HepG2 (cell line): ENCODE data around the gene SEMA3G. TPM values are rescaled to one million over a fixed set of nuclear protein-coding genes. Genes with fewer than 3 reads are reported as not detected.
A peak's percentile ranks its signal among the peaks of the same experiment; 100 is the strongest.

Source experiments
- ATAC-seq: fragments of 200-7000 bp; cut with Tn5 transposase; 3 replicates; pipeline ENCODE4 v1.9.1; 2020; ENCODE audit warnings: mild to moderate bottlenecking, moderate library complexity
- BruUV-seq: library from RNA; stranded (reverse); fragments of 400-500 nt; replicated peaks from 2 replicates; lab custom pipeline; 2021; lab: Mats Ljungman, UMichigan
- CTCF ChIA-PET: fragments of 300-600 bp; formaldehyde crosslinking; extraction: SDS; loops from one replicate; lab custom pipeline; 2021; ENCODE audit warnings: low total read pairs, inconsistent platforms, low intra/inter-chr PET ratio; lab: Yijun Ruan, JAX
- POLR2A ChIA-PET: fragments of 350-600 bp; sonication (Branson Sonifier 250); formaldehyde crosslinking; loops from one replicate; lab custom pipeline; 2020; ENCODE audit warnings: antibody characterized with exemption, inconsistent platforms; lab: Yijun Ruan, JAX
- DNase-seq: peaks from one replicate; pipeline ENCODE4 v3.0.0-alpha.2; 2015; ENCODE audit warnings: low spot score
- FAIRE-seq: peaks from 3 replicates; lab custom pipeline; 2011; peaks lifted over from hg19 to GRCh38; lab: Jason Lieb, UNC
- H2AFZ ChIP-seq: one replicate; pipeline ENCODE4 v1.6.1; 2011; ENCODE audit warnings: low read length, inconsistent platforms
- H3K27ac ChIP-seq: fragments of 300-600 bp; 3 replicates; pipeline ENCODE4 v1.8.0; 2011; ENCODE audit warnings: mixed run types, mild to moderate bottlenecking, mixed read lengths, low read length, inconsistent platforms; ENCODE audit not compliant: insufficient read depth; ENCODE audit errors: extremely low read length
- H3K27me3 ChIP-seq, 2 experiments: fragments of 200-600 bp in 1 of 2; 2 replicates in 1 of 2; 3 replicates in 1 of 2; pipeline versions ENCODE4 v1.6.0 to v1.8.0; 2011; ENCODE audit warnings: low read length in 2 of 2, mild to moderate bottlenecking in 2 of 2, moderate library complexity in 2 of 2, inconsistent platforms in 1 of 2; ENCODE audit not compliant: insufficient read depth in 2 of 2, control insufficient read depth in 1 of 2
- H3K36me3 ChIP-seq, 2 experiments: fragments of 200-600 bp in 1 of 2; replicated peaks in 1 of 2; 2 replicates in 1 of 2; 3 replicates in 1 of 2; pipeline versions ENCODE4 v1.5.1 to v1.8.0; 2011; ENCODE audit warnings: low read length in 2 of 2, inconsistent platforms in 1 of 2; ENCODE audit not compliant: insufficient read depth in 2 of 2, control insufficient read depth in 1 of 2
- H3K4me1 ChIP-seq: 2 replicates; pipeline ENCODE4 v1.5.1; 2012; ENCODE audit warnings: low read length, inconsistent platforms; ENCODE audit not compliant: insufficient read depth
- H3K4me2 ChIP-seq: 2 replicates; pipeline ENCODE4 v1.6.0; 2011; ENCODE audit warnings: low read depth, low read length, inconsistent platforms
- H3K4me3 ChIP-seq, 3 experiments: fragments of 200-600 bp in 1 of 3; sonication (generic), shearing (Covaris generic) in 1 of 3; replicated peaks in 1 of 3; 2 replicates each; pipeline ENCODE4 v1.5.1; 2011 to 2016; ENCODE audit warnings: low read length in 3 of 3, inconsistent platforms in 2 of 3, low read depth in 2 of 3, mild to moderate bottlenecking in 2 of 3, control low read depth in 1 of 3, mixed read lengths in 1 of 3; ENCODE audit not compliant: insufficient read depth in 1 of 3
- H3K79me2 ChIP-seq: one replicate; pipeline ENCODE4 v1.6.1; 2011; ENCODE audit warnings: low read length, inconsistent platforms; ENCODE audit not compliant: insufficient read depth
- H3K9ac ChIP-seq: 2 replicates; pipeline ENCODE4 v1.6.0; 2011; ENCODE audit warnings: mild to moderate bottlenecking, low read depth, low read length, inconsistent platforms; ENCODE audit not compliant: insufficient read depth
- H3K9me3 ChIP-seq: 2 replicates; pipeline ENCODE4 v1.5.1; 2012; ENCODE audit warnings: mild to moderate bottlenecking, low read length
- H4K20me1 ChIP-seq: 2 replicates; pipeline ENCODE4 v1.6.0; 2011; ENCODE audit warnings: inconsistent platforms, mild to moderate bottlenecking, low read length, moderate library complexity; ENCODE audit not compliant: insufficient read depth
- CBX1 ChIP-seq: IDR thresholded peaks from one replicate; pipeline ENCODE4 v1.6.1; 2016; ENCODE audit warnings: antibody characterized with exemption, low read depth
- HES4 ChIP-seq: sonication (generic); formaldehyde crosslinking; IDR thresholded peaks from 2 replicates; pipeline ENCODE4 v1.9.0; 2021; ENCODE audit warnings: mild to moderate bottlenecking, missing genetic modification reagents, borderline replicate concordance
- HMG20B ChIP-seq: conservative IDR thresholded peaks from 2 replicates; pipeline ENCODE4 v1.6.1; 2016; ENCODE audit warnings: missing genetic modification reagents, missing compliant biosample characterization
- MATR3 ChIP-seq: sonication (generic); formaldehyde crosslinking; IDR thresholded peaks from 2 replicates; pipeline ENCODE4 v1.4.0; 2020; ENCODE audit warnings: missing genetic modification reagents
- MIXL1 ChIP-seq: IDR thresholded peaks from 2 replicates; pipeline ENCODE4 v1.6.1; 2016
- NCOA1 ChIP-seq: sonication (generic); formaldehyde crosslinking; IDR thresholded peaks from 2 replicates; pipeline ENCODE4 v1.9.0; 2021; ENCODE audit warnings: missing genetic modification reagents
- PITX1 ChIP-seq: sonication (generic); formaldehyde crosslinking; IDR thresholded peaks from 2 replicates; pipeline ENCODE4 v1.5.1; 2020; ENCODE audit warnings: mild to moderate bottlenecking, missing genetic modification reagents
- RAD51 ChIP-seq: fragments of 450-650 bp; IDR thresholded peaks from 2 replicates; pipeline ENCODE4 v1.6.1; 2016; ENCODE audit warnings: borderline replicate concordance
- SMARCC2 ChIP-seq: fragments of 450-650 bp; IDR thresholded peaks from 2 replicates; pipeline ENCODE4 v1.6.1; 2017; ENCODE audit warnings: antibody characterized with exemption, mild to moderate bottlenecking
- TERF1 ChIP-seq: sonication (generic); formaldehyde crosslinking; IDR thresholded peaks from 2 replicates; pipeline ENCODE4 v1.8.0; 2022; ENCODE audit warnings: mild to moderate bottlenecking, missing genetic modification reagents, moderate library complexity
- ZBTB14 ChIP-seq: sonication (generic); formaldehyde crosslinking; IDR thresholded peaks from 2 replicates; pipeline ENCODE4 v1.4.0; 2020; ENCODE audit warnings: missing genetic modification reagents
- ZBTB46 ChIP-seq: sonication (generic); formaldehyde crosslinking; IDR thresholded peaks from 2 replicates; pipeline ENCODE4 v1.4.0; 2020; ENCODE audit warnings: mild to moderate bottlenecking, missing genetic modification reagents, borderline replicate concordance
- ZNF256 ChIP-seq: sonication (generic); formaldehyde crosslinking; conservative IDR thresholded peaks from 2 replicates; pipeline ENCODE4 v1.4.0; 2020; ENCODE audit warnings: missing genetic modification reagents
- ZNF547 ChIP-seq: sonication (generic); formaldehyde crosslinking; IDR thresholded peaks from 2 replicates; pipeline ENCODE4 v1.5.1; 2020; ENCODE audit warnings: mild to moderate bottlenecking, missing genetic modification reagents
- ZNF839 ChIP-seq: sonication (generic); formaldehyde crosslinking; IDR thresholded peaks from 2 replicates; pipeline ENCODE4 v1.4.0; 2020; ENCODE audit warnings: missing genetic modification reagents, mild to moderate bottlenecking, borderline replicate concordance
- ZSCAN22 ChIP-seq: sonication (generic); formaldehyde crosslinking; IDR thresholded peaks from 2 replicates; pipeline ENCODE4 v1.4.0; 2020; ENCODE audit warnings: mild to moderate bottlenecking, missing genetic modification reagents
- WGBS: methylation state at CpG from one replicate; pipeline ENCODE4 v1.1.6; 2017; ENCODE audit warnings: low lambda C conversion rate; 5-methylcytosine and 5-hydroxymethylcytosine counted together
- in situ Hi-C: cut with HindIII; loops from 2 replicates; pipeline ENCODE4 v1.10.0; 2017; ENCODE audit warnings: low pct_unique_long_range_greater_than_20kb; ENCODE audit not compliant: extremely low pct_ligation_motif_present
- intact Hi-C: fragments of 100-400 bp; cut with micrococcal nuclease; formaldehyde crosslinking; loops from one replicate; pipeline ENCODE4 v1.10.0; 2022; ENCODE audit not compliant: unreplicated experiment
- polyA plus RNA-seq, 8 experiments: library from polyadenylated mRNA; depleted of rRNA in 3 of 8; stranded (reverse) in 7 of 8; unstranded in 1 of 8; fragments of >200 nt; fragmentation: Illumina TruSeq in 4 of 8; extraction: Trizol in 4 of 8; gene quantifications; 2 replicates each; pipeline versions ENCODE4 v1.2.1 to v1.2.3, GENCODE V29; 2011 to 2016; ENCODE audit warnings: low read depth in 4 of 8, missing spikeins in 1 of 8, mixed read lengths in 1 of 8; ENCODE audit not compliant: insufficient read depth in 1 of 8
- total RNA-seq, 5 experiments: library from RNA; depleted of rRNA; stranded (reverse); fragments of >200 nt; fragmentation: Illumina TruSeq; extraction: Trizol; gene quantifications; 2 replicates each; pipeline ENCODE4 v1.2.3, GENCODE V29; 2016; ENCODE audit warnings: low read depth in 1 of 5
- TF ChIP-seq, protein P1 (sequence below): sonication (generic); formaldehyde crosslinking; conservative IDR thresholded peaks from 2 replicates; pipeline ENCODE4 v1.8.1; 2023; ENCODE audit warnings: missing genetic modification reagents

Gene SEMA3G
- total and polyA plus RNA-seq, 2 of the 13 experiments (the other 11 are each of a cell fraction or from before 2014, with no cell fraction given): 6.1 to 8.3 TPM

DNA sequence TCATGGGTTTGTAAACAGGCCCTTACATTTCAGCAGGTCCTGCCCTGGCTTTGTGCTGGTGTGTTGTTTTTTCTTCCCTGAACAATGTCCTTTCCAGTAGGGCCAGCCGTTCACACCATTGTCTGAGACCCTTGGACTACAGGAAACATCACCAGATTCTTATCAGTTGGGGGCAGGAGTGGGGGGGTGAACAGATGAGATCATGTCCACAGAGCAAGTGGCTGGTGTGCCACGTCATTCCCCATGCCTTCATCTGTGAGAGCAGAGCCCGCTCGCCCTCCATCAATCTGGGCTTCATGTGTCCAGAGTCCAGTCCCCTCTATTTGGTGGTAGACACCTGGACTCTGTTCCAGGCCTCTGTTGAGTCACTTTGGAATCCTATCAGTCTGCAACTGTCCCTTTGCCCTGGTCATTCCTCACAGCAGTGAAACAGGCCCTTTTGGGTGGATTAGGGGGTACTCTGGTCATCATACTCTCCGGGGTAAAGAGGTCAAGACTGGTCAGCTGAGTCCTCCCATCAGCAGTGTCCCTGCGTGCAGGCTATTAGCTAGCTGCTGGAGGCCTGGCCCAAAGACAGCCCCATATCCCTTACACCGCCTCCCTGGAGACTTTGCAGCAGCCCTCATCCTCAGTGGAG is 15.0 kb downstream of the SEMA3G start:
- no peaks in the 10 kb centered on the region for H3K36me3 ChIP-seq
- peak; percentile 95 for DNase-seq
- FAIRE-seq: peak; percentile 87
- H3K9ac ChIP-seq: peak overlapping the region; percentile 61
- H3K9me3 ChIP-seq: no peaks in the 10 kb centered on the region
- in situ Hi-C loops (no loop called here), intact Hi-C loops (no loop called here)
- WGBS: 13% methylated on average over 4 of the region's 7 CpGs
- H2AFZ ChIP-seq: no peak overlapping the region
- BruUV-seq: no TSS peak
- peak; percentile 89 for ATAC-seq
- H3K27ac ChIP-seq: peak overlapping the region; percentile 83
- no peaks in the 10 kb centered on the region for H3K79me2 ChIP-seq
- ChIA-PET POLR2A (interaction anchor here (0.9 to 2.2 kb wide), 3 partner anchors 15 to 106 kb away, joined by 3 to 14 read pairs (median 3); partner anchors contain the start of genes SEMA3G and UQCC5), CTCF (interaction anchor here (2.3 to 4.0 kb wide), 2 partner anchors 17 to 20 kb away, joined by 6 to 83 read pairs; partner anchors contain the start of gene SEMA3G)
- H3K27me3 ChIP-seq: no peaks in the 10 kb centered on the region
- H3K4me1 ChIP-seq: peaks cover 71% of the 10 kb centered on the region
- H3K4me3 ChIP-seq: peak overlapping the region in 1 of 3 experiments; percentile 34; a peak in 2 of 6 replicates
- H4K20me1 ChIP-seq: no peaks in the 10 kb centered on the region
- peak overlapping the region; percentile 68 for H3K4me2 ChIP-seq
- TF ChIP-seq ZSCAN22: no peak
- no peak for TF ChIP-seq HES4 (CRISPR knock-in tag)
- no peak for TF ChIP-seq ZBTB46
- no peak for TF ChIP-seq RAD51
- TF ChIP-seq SMARCC2: no peak
- TF ChIP-seq NCOA1 (CRISPR knock-in tag): no peak
- peak; percentile 28 for TF ChIP-seq CBX1
- no peak for TF ChIP-seq ZNF839 (CRISPR knock-in tag)
- TF ChIP-seq MATR3: no peak
- TF ChIP-seq, protein P1, sequence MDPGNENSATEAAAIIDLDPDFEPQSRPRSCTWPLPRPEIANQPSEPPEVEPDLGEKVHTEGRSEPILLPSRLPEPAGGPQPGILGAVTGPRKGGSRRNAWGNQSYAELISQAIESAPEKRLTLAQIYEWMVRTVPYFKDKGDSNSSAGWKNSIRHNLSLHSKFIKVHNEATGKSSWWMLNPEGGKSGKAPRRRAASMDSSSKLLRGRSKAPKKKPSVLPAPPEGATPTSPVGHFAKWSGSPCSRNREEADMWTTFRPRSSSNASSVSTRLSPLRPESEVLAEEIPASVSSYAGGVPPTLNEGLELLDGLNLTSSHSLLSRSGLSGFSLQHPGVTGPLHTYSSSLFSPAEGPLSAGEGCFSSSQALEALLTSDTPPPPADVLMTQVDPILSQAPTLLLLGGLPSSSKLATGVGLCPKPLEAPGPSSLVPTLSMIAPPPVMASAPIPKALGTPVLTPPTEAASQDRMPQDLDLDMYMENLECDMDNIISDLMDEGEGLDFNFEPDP: no peak
- no peak for TF ChIP-seq ZBTB14 (CRISPR knock-in tag)
- 0 out of 2 replicates have a peak, but pooled peaks have one; percentile 35 for TF ChIP-seq MIXL1 (CRISPR knock-in tag)
- TF ChIP-seq PITX1 (CRISPR knock-in tag): peak; percentile 38; the same call in 1 of the 2 replicates
- peak; percentile 62; the same call in 1 of the 2 replicates for TF ChIP-seq ZNF547 (CRISPR knock-in tag)
- TF ChIP-seq TERF1 (CRISPR knock-in tag): no peak
- TF ChIP-seq HMG20B (CRISPR knock-in tag): no peak; the same call in 1 of the 2 replicates
- no peak for TF ChIP-seq ZNF256
